HG02840 (cell line): ENCODE data around the gene FAM13A.
A peak's percentile ranks its signal among the peaks of the same experiment; 100 is the strongest.
"Not testable (repeated sequence)": the region's sequence is repeated elsewhere in the genome, so short reads cannot be mapped to it uniquely, and the experiment has no call there.

Source experiments
- ATAC-seq: cut with Tn5 transposase; IDR thresholded peaks from one replicate; pipeline ENCODE4 v1.9.1; 2021; ENCODE audit warnings: mild to moderate bottlenecking, moderate library complexity, moderate number of reproducible peaks; ENCODE audit not compliant: unreplicated experiment, low FRiP score

Gene FAM13A

GRCh38 chr4:88964450-88964849, 92.5 kb downstream of the FAM13A start:
- ATAC-seq: peak; percentile 62

GRCh38 chr4:88963817-88964216, 93.2 kb downstream of the FAM13A start:
- peak; percentile 45 for ATAC-seq

DNA sequence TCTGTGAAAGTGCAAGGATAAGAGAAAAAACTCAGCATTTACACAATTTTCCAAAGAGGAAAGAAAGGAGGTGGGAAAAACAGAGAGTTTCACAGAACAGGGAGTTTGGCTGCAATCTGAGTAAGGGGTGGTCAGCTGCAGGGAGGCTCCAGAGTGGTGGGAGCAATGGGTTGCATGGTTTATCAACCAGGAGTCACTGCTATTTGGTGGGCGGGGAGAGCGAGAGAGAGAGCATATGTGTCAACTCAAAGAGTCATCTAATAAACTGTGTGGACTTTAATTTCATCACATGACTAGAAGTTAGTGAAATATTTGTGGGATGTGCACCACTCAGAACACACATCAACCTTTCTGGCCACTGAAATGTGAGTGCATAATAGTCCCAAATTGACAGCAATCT, 94.6 kb downstream of the FAM13A start:
- ATAC-seq: no peak

- ATAC-seq: no peak
Observed at GRCh38 chr4:88960576-88960975, 96.4 kb downstream of the FAM13A start.

DNA sequence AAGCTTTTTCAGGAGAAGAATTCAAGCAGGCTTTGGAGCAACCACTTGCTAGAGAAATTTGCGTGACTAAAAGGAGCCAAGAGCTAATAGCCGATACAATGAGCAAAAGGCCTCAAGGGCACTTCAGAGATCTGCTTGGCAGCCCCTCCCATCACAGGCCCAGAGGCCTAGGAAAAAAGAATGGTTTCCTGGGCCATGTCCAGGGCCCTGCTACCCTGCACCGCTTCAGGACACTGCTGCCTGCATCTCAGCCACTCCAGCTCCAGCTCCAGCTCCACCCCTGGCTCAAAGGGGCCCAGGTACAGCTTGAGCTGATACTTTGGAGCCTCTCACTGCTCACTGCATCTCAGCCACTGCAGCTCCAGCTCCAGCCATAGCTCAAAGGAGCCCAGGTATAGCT, 98.9 kb downstream of the FAM13A start:
- ATAC-seq: no peak

GRCh38 chr4:88957570-88957969, 99.4 kb downstream of the FAM13A start:
- no peak for ATAC-seq

GRCh38 chr4:88955580-88956380, 101.2 kb downstream of the FAM13A start:
- no peak for ATAC-seq

GRCh38 chr4:88953400-88953799, 103.6 kb downstream of the FAM13A start:
- ATAC-seq: no peak

- ATAC-seq: no peak
Observed at GRCh38 chr4:88952081-88952480, 104.9 kb downstream of the FAM13A start.

GRCh38 chr4:88949605-88950004, 107.4 kb downstream of the FAM13A start:
- no peak for ATAC-seq

DNA sequence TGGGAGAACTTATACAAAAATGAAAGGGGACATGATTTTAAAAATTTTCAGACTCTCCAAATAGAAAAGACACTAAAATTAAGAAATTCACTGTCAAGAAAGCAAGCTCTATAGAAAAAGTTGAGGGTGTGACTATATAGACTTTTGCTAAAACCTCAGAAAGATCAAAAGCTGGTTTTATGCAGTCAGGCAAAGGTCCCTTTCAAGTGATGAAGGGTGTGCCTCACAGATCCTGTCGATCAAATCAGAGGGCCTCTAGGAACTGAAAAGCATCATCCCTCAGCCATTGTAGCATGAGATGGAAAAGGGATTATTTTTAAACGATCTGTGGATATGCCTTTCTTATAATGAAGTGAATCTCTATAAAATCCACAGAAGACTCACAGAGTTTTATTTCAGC, 116.5 kb downstream of the FAM13A start:
- no peak for ATAC-seq

DNA sequence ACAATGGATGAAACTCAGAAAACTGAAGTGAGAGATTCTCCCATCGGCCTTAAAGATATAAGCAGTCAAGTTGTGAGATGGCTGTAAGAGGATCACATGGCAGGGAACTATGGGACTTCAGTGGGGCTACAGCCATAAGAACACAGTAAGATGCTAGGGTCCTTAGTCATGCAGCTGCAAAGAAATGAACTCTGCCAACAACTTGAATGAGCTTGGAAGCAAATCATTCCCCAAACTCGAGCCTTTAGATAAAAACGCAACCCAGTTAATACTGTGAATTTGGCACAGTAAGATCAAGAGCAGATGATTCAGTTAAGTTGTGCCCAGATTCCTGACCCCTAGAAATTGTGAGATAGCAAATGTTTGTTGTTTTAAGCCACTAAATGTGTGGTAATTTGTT, 117.3 kb downstream of the FAM13A start:
- ATAC-seq: no peak

GRCh38 chr4:88938138-88938537, 118.8 kb downstream of the FAM13A start:
- no peak for ATAC-seq

GRCh38 chr4:88937081-88937480, 119.9 kb downstream of the FAM13A start:
- no peak for ATAC-seq

GRCh38 chr4:88933414-88934160, 123.4 kb downstream of the FAM13A start:
- ATAC-seq: no peak

DNA sequence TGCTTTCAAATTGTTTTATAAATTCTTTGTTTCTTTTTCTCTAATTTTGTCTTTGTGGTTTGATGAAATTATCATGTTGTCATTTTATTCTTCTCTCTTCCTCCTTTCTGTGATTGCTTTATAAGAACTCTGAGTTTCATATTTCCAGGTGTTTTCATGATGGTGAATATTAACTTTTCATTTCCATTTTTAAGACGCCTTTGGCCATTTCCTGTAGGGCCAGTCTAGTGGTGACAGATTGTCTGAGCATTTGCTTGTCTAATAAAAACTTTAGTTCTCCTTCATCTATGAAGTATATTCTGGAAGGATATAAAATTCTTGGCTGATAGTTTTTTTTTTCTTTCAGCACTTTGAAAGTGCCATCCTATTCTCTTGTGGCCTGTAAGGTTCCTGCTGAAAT, 128.1 kb downstream of the FAM13A start:
- ATAC-seq: no peak

GRCh38 chr4:88927420-88927819, 129.6 kb downstream of the FAM13A start:
- no peak for ATAC-seq

DNA sequence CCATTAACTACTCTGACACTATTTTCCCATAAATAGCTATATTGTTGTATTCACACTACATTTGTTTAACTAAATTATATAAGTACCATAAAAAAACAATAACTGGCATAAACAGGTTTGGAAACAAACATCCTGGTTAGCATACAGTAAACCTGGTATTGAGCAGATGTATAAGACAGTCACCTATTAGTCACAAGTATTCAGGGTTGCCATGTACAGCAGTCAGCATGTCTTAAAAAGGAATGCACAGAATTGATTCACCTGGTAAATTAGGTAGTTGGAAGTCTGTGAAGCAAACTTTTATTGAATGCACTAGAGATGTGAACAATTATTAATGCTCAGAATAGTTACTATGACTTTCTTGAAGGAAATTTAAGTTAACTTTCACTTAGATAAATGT, 137.9 kb downstream of the FAM13A start:
- no peak for ATAC-seq

DNA sequence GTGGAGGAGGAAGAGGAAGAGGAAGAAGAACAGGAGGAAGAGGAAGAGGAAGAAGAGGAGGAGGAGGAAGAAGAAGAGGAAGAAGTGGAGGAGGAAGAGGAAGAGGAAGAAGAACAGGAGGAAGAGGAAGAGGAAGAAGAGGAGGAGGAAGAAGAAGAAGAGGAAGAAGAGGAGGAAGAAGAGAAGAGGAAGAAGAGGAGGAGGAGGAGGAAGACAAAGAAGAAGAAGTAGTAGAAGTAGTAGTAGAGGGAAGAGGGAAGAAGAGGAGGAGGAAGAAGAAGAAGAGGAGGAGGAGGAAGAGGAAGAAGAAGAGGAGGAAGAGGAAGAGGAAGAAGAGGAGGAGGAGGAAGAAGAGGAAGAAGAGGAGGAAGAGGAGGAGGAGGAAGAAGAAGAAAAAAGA, 143.8 kb downstream of the FAM13A start:
- ATAC-seq: not testable (repeated sequence)

DNA sequence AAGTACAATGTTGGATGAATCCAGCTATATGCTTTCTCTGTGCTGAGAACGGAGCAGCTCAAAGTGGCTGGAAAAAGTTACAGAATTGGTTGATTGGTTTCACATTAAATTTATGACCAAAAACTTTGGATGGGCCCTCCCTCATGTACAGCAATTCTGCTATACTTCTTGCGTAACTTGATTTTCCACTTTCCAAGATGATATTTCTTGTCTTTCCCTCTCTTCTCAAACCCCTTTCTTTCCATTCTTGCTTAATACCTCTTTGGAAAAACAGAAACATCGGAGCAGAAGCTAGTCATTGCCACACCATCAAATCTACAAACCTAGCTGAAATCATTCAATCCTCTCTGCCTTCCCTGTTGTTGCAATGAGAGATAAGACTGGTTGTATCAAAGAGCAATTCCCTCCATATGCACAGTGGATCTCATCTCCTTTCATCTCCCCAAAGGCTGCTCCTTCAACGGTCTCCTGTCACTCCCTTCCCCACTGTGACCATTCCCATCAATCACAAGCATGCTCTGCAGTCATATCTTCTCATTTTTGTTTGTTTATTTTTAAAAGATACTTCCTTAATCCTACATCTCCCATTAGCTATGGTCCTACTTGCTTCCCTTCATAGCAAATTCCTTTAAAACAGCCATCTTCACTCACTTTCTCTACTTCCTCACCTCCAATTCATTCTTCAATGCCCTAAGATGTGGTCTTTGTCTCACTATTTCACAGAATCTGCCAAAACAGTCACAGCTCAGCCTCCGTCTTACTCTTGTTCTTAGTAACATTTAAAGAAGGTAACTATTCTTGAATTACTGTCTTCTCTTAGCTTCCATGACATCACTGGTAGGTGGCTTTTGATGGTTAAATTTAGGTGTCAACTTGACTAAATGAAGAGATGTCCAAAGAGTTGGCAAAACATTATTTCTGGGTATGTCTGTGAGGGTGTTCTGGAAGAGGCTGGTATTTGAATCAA, 145.5 kb downstream of the FAM13A start:
- ATAC-seq: no peak

GRCh38 chr4:88910101-88910500, 146.9 kb downstream of the FAM13A start:
- no peak for ATAC-seq
